ENCODE measurements around the gene ACTL7A. TPM values are rescaled to one million over a fixed set of nuclear protein-coding genes. Genes with fewer than 3 reads are reported as not detected.
"Not testable (repeated sequence)": the region's sequence is repeated elsewhere in the genome, so short reads cannot be mapped to it uniquely, and the experiment has no call there.

Gene ACTL7A
- polyA plus RNA-seq, 2 of the 4 experiments (the other 2 are of a cell fraction): not detected

GRCh38 chr9:108836319-108836718 lies 25.7 kb upstream of the ACTL7A start:
- Histone ChIP-seq H3K4me1 (no peaks in the 10 kb centered on the region), H3K9me3 (no peaks in the 10 kb centered on the region), H3K27ac (no peak overlapping the region), H3K4me2 (no peak overlapping the region), H3K4me3 (no peak overlapping the region)
- DNase-seq (ENCODE audit: low read depth in 1 of 2, low spot score in 1 of 2) (no peak), ATAC-seq (peak in 1 of 2 experiments; percentile 50; a peak in 3 of 6 replicates), FAIRE-seq (no peak)
- ChIA-PET CTCF (interaction anchor here (1.0 to 1.3 kb wide), 2 partner anchors 11 to 116 kb away, joined by 3 to 7 read pairs; no protein-coding TSS in a partner anchor), POLR2A (interaction anchor here (0.8 kb wide), 1 partner anchor 17 kb away, joined by 3 read pairs; no protein-coding TSS in a partner anchor)
- TF ChIP-seq CHD2 (IDR thresholded peaks at IDR 0.05; ENCODE audit: low read length, partially characterized antibody) (no peak), EP300 (IDR thresholded peaks at IDR 0.05) (no peak), ESRRA (IDR thresholded peaks at IDR 0.05; ENCODE audit: borderline replicate concordance, low read length) (no peak), MYC (IDR thresholded peaks at IDR 0.05; ENCODE audit: borderline replicate concordance, low read length) (no peak), RARB (CRISPR knock-in tag; IDR thresholded peaks at IDR 0.05) (no peak), CEBPB (IDR thresholded peaks at IDR 0.05) (no peak), USF2 (IDR thresholded peaks at IDR 0.05) (no peak)
- 86% methylated on average over 8 of the region's 9 CpGs for WGBS (ENCODE audit: missing lambda C conversion rate)

GRCh38 chr9:108836781-108837180 lies 25.3 kb upstream of the ACTL7A start:
- Histone ChIP-seq H3K27ac (no peak overlapping the region), H3K4me3 (no peak overlapping the region), H3K4me2 (no peak overlapping the region), H3K9me3 (no peaks in the 10 kb centered on the region), H3K4me1 (no peaks in the 10 kb centered on the region)
- no peak for TF ChIP-seq SMC3 (IDR thresholded peaks at IDR 0.05)
- no peak for TF ChIP-seq FOXS1 (CRISPR knock-in tag; IDR thresholded peaks at IDR 0.05)
- TF ChIP-seq PBX3 (IDR thresholded peaks at IDR 0.05): no peak
- no peak for TF ChIP-seq ZFP36 (IDR thresholded peaks at IDR 0.05; ENCODE audit: borderline replicate concordance, partially characterized antibody)
- TF ChIP-seq CBX2 (IDR thresholded peaks at IDR 0.05; ENCODE audit: borderline replicate concordance, low read depth): no peak
- DNase-seq (ENCODE audit: low read depth in 1 of 2, low spot score in 1 of 2): no peak
- ChIA-PET POLR2A (interaction anchor here (0.6 to 0.8 kb wide), 2 partner anchors 17 to 683 kb away, joined by 3 read pairs; no protein-coding TSS in a partner anchor), CTCF (interaction anchor here (1.3 kb wide), 1 partner anchor 12 kb away, joined by 7 read pairs; no protein-coding TSS in a partner anchor)
- FAIRE-seq: no peak
- 55% methylated on average over 5 of the region's 5 CpGs for WGBS (ENCODE audit: missing lambda C conversion rate)
- ATAC-seq: peak in 1 of 2 experiments; percentile 43; a peak in 1 of 6 replicates

GRCh38 chr9:108837530-108837929 lies 24.5 kb upstream of the ACTL7A start:
- no peak for FAIRE-seq
- DNase-seq (ENCODE audit: low read depth in 1 of 2, low spot score in 1 of 2): no peak
- Histone ChIP-seq H3K4me1 (no peaks in the 10 kb centered on the region), H3K27ac (no peak overlapping the region), H3K4me3 (no peak overlapping the region), H3K9me3 (no peaks in the 10 kb centered on the region), H3K4me2 (no peak overlapping the region; the same call in 2 of the 3 replicates)
- TF ChIP-seq EHF (CRISPR knock-in tag; IDR thresholded peaks at IDR 0.05) (no peak), FOSL2 (IDR thresholded peaks at IDR 0.05) (no peak), FOSL2 (CRISPR knock-in tag; IDR thresholded peaks at IDR 0.05) (no peak), CBX8 (IDR thresholded peaks at IDR 0.05) (no peak), KDM5A (IDR thresholded peaks at IDR 0.05) (no peak), SREBF2 (IDR thresholded peaks at IDR 0.05) (no peak)
- ChIA-PET POLR2A (no interaction called here), CTCF (interaction anchor here (1.3 kb wide), 2 partner anchors 13 to 16 kb away, joined by 3 to 7 read pairs; no protein-coding TSS in a partner anchor)
- ATAC-seq: peak; percentile 45 to 54; a peak in 3 of 6 replicates
- 45% methylated on average over 4 of the region's 4 CpGs for WGBS (ENCODE audit: missing lambda C conversion rate)

- WGBS (ENCODE audit: missing lambda C conversion rate): 66% methylated on average over 6 of the region's 6 CpGs
- ATAC-seq: no peak; a peak in 1 of 6 replicates
- TF ChIP-seq POLR2A (IDR thresholded peaks at IDR 0.05; ENCODE audit: low read length): no peak
- TF ChIP-seq HMGXB4 (CRISPR knock-in tag; IDR thresholded peaks at IDR 0.05; ENCODE audit: borderline replicate concordance): no peak
- peak in 1 of 2 experiments; percentile 75; a peak in 2 of 4 replicates for TF ChIP-seq CEBPB (IDR thresholded peaks at IDR 0.05)
- TF ChIP-seq HOXB5 (CRISPR knock-in tag; IDR thresholded peaks at IDR 0.05): no peak
- TF ChIP-seq HES2 (IDR thresholded peaks at IDR 0.05): no peak
- TF ChIP-seq CBX8 (IDR thresholded peaks at IDR 0.05): no peak
- Histone ChIP-seq H3K4me2 (no peak overlapping the region; the same call in 2 of the 3 replicates), H3K9me3 (no peaks in the 10 kb centered on the region), H3K4me3 (no peak overlapping the region), H3K27ac (no peak overlapping the region), H3K4me1 (no peaks in the 10 kb centered on the region)
- no peak for FAIRE-seq
- DNase-seq (ENCODE audit: low read depth in 1 of 2, low spot score in 1 of 2): peak in 1 of 2 experiments; percentile 12
- CTCF ChIA-PET: interaction anchor here (1.3 kb wide), 1 partner anchor 17 kb away, joined by 3 read pairs; no protein-coding TSS in a partner anchor
- POLR2A ChIA-PET: no interaction called here
Measured at GRCh38 chr9:108838017-108838416, 24.0 kb upstream of the ACTL7A start.

GRCh38 chr9:108839561-108839960 lies 22.5 kb upstream of the ACTL7A start:
- H3K4me2 ChIP-seq; ATAC-seq; H3K4me1 ChIP-seq; CTCF ChIA-PET; DNase-seq (ENCODE audit: low read depth in 1 of 2, low spot score in 1 of 2); H3K27ac ChIP-seq; FAIRE-seq; H3K4me3 ChIP-seq; POLR2A ChIA-PET; H3K9me3 ChIP-seq: not testable (repeated sequence)
- WGBS (ENCODE audit: missing lambda C conversion rate): 53% methylated on average over 5 of the region's 5 CpGs

All from A549 (cell line).